Thymus (tissue), 11 donors: ENCODE measurements around the gene SYT17. TPM values are rescaled to one million over a fixed set of nuclear protein-coding genes. Genes with fewer than 3 reads are reported as not detected.

Experiments used
- DNase-seq, 9 donors: peaks; one replicate each; pipeline ENCODE4 v3.0.0-alpha.2; 2013; ENCODE audit warnings: low spot score in 9 of 9, low read depth in 6 of 9, missing footprints in 1 of 9
- H3K27ac ChIP-seq, 2 donors: one replicate each; pipeline ENCODE4 v1.5.1; 2013; ENCODE audit warnings: control low read depth in 1 of 2, low read depth in 1 of 2, low read length in 1 of 2, mild to moderate bottlenecking in 1 of 2, moderate library complexity in 1 of 2
- H3K27me3 ChIP-seq, 2 donors: one replicate each; pipeline ENCODE4 v1.5.1; 2013; ENCODE audit warnings: low read length in 1 of 2; ENCODE audit not compliant: control insufficient read depth in 2 of 2, insufficient read depth in 1 of 2
- H3K36me3 ChIP-seq, 2 donors: one replicate each; pipeline ENCODE4 v1.5.1; 2013; ENCODE audit warnings: low read length in 1 of 2, mild to moderate bottlenecking in 1 of 2, moderate library complexity in 1 of 2; ENCODE audit not compliant: control insufficient read depth in 2 of 2, insufficient read depth in 2 of 2
- H3K4me1 ChIP-seq, 2 donors: one replicate each; pipeline ENCODE4 v1.5.1; 2013; ENCODE audit warnings: low read length in 2 of 2; ENCODE audit not compliant: control insufficient read depth in 2 of 2, insufficient read depth in 2 of 2
- H3K4me3 ChIP-seq, 2 donors: one replicate each; pipeline ENCODE4 v1.5.1; 2013; ENCODE audit warnings: low read length in 2 of 2, control low read depth in 1 of 2, mild to moderate bottlenecking in 1 of 2
- H3K9me3 ChIP-seq, 2 donors: one replicate each; pipeline ENCODE4 v1.5.1; 2013; ENCODE audit warnings: low read length in 1 of 2, mild to moderate bottlenecking in 1 of 2; ENCODE audit not compliant: control insufficient read depth in 2 of 2, insufficient read depth in 1 of 2
- WGBS: extraction: QIAGEN DNeasy Blood & Tissue Kit; methylation state at CpG from one replicate; pipeline ENCODE4 v1.1.7; 2013; 5-methylcytosine and 5-hydroxymethylcytosine counted together
- polyA plus RNA-seq: library from polyadenylated mRNA; stranded (reverse); fragments of 200-250 nt; gene quantifications from one replicate; pipeline ENCODE4 v1.2.3, GENCODE V29; 2013
- total RNA-seq: library from RNA; stranded (reverse); fragments of 120-200 nt; gene quantifications from one replicate; pipeline ENCODE4 v1.2.4, GENCODE V29; 2013
- donor health status: healthy.

SYT17 gene
- total and polyA plus RNA-seq, 2 donors, result 0.38 to 0.52 TPM

DNA sequence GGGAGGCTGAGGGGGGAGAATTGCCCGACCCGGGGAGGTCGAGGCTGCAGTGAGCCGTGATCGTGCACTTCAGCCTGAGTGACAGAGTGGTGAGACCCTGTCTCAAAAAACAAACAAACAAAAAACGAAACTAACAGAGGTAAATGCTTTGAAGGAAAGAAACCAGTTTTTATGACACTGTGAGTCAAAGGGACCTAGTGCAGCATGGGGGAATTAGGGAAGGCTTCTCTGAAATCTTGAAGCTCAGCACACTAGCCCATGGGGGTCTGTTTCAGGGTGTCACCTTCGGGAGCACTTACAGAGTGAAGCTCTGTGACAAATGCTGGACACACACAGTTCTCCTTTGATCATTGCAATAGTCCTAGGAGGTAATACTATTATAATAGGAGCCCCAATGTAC is 37.7 kb upstream of the SYT17 start:
- Histone ChIP-seq H3K4me3 (no peak overlapping the region), H3K4me1 (peaks cover 0 to 3% of the 10 kb centered on the region in 2 donors), H3K9me3 (peaks cover 0 to 3% of the 10 kb centered on the region in 2 donors), H3K36me3 (no peaks in the 10 kb centered on the region), H3K27me3 (no peaks in the 10 kb centered on the region), H3K27ac (peak overlapping the region in 1 of 2 donors; percentile 60)
- no peak for DNase-seq
- WGBS, result 85% methylated on average over 7 of the region's 7 CpGs

DNA sequence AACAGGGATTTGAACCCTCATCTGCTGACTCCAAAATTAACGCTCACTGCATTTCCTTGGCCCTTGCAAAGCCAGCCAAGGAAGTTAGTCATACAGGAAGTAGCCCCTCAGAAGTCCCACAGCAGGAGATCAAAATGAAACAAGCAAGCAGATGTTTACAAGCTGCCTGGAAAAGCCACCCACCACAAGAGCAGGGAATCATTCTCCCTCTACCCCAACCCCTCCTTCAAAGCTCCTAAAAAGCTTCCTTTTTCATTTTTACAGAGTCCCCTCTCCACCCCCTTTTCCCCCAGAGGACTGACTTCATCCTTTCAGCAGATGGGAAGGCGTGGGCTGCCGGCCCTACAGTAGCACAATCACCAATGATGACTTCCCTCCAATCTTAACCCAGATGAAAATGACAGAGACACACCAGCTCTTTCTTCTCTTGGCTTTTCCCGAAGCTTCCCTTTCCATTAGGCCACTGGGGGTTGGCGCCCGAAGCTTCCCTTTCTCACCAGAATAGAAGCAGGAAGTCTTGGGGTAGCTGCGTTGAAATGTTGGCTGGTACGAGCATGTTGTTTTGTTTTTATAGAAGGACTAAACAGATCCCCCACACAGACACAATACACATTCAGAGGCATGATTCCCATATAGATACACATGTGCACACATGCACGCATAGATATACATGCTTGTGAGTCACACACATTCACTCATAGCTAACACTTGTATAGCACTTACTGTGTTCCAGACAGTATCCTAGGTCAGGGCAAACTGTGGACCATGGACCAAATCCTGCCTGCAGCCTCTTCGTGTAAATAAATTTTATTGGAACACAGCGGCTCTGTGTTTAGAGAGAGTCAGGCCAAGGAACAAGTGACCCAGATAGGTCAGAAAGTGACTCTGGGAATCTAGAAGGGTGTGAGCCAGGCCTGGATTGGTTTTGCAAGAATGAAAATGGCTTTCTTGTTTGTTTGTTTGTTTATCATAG is 36.9 kb upstream of the SYT17 start:
- Histone ChIP-seq H3K36me3 (no peaks in the 10 kb centered on the region), H3K4me3 (no peak overlapping the region), H3K27me3 (no peaks in the 10 kb centered on the region), H3K9me3 (no peaks in the 10 kb centered on the region), H3K4me1 (peaks cover 0 to 3% of the 10 kb centered on the region in 2 donors), H3K27ac (peak overlapping the region; percentile 53 to 60)
- DNase-seq, result peak in 1 of 9 donors; percentile 10
- 46% methylated on average over 11 of the region's 11 CpGs for WGBS

- H3K4me1 ChIP-seq, result peaks cover 0 to 3% of the 10 kb centered on the region in 2 donors
- H3K4me3 ChIP-seq, result no peak overlapping the region
- peak overlapping the region in 1 of 2 donors; percentile 2 for H3K27ac ChIP-seq
These were observed 36.2 kb upstream of the SYT17 start for GRCh38 chr16:19131825-19132218.

GRCh38 chr16:19132255-19132654 is 35.8 kb upstream of the SYT17 start:
- DNase-seq, result no peak
- no peaks in the 10 kb centered on the region for H3K9me3 ChIP-seq
- H3K27me3 ChIP-seq, result no peaks in the 10 kb centered on the region
- H3K27ac ChIP-seq, result no peak overlapping the region
- peaks cover 0 to 3% of the 10 kb centered on the region in 2 donors for H3K4me1 ChIP-seq
- no peak overlapping the region for H3K4me3 ChIP-seq
- 95% methylated on average over 1 of the region's 1 CpG for WGBS
- no peaks in the 10 kb centered on the region for H3K36me3 ChIP-seq

More at GRCh38 chr16:19131825-19132218, 36.2 kb upstream of the SYT17 start:
- Histone ChIP-seq H3K36me3 (no peaks in the 10 kb centered on the region), H3K9me3 (no peaks in the 10 kb centered on the region), H3K27me3 (no peaks in the 10 kb centered on the region)
- DNase-seq, result no peak

DNA sequence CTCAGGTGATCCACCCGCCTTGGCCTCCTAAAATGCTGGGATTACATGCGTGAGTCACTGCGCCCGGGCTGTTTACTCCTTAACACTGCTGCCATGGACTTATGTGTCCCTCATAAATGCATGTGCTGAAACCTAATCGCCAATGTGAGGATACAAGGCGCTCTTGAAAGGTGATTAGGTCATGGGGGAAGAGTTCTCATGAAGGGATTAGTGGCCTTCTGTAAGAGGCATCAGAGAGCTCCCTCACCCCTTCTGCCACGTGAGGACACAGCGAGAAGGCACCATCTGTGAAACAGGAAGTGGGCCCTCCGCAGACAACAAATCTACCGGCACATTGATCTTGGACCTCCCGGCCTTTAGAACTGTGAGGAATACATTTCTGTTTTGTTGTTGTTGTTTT is 35.1 kb upstream of the SYT17 start:
- Histone ChIP-seq H3K9me3 (no peaks in the 10 kb centered on the region), H3K27ac (no peak overlapping the region), H3K4me1 (peaks cover 0 to 3% of the 10 kb centered on the region in 2 donors), H3K36me3 (no peaks in the 10 kb centered on the region), H3K27me3 (no peaks in the 10 kb centered on the region), H3K4me3 (no peak overlapping the region)
- 77% methylated on average over 11 of the region's 11 CpGs for WGBS
- DNase-seq, result no peak

DNA sequence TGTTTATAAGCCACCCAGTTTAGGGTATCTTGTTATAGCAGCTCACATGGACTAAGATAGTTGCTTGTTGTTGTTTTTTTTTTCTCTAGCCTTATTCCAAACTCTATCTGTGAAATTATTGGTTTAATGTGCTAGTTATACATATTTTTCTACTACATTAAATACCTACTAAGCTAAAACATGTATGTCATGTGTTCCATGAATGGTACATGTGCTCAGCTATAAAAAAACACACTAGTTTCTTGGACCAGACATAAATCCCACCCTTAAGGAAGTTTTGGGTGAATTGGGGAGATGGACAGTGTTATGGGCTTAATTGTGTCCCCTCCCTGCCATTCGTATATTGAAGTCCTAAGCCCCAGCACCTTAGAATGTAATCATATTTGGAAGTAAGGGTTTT is 34.4 kb upstream of the SYT17 start:
- Histone ChIP-seq H3K4me3 (no peak overlapping the region), H3K9me3 (no peaks in the 10 kb centered on the region), H3K36me3 (no peaks in the 10 kb centered on the region), H3K27me3 (no peaks in the 10 kb centered on the region), H3K27ac (no peak overlapping the region), H3K4me1 (peaks cover 0 to 3% of the 10 kb centered on the region in 2 donors)
- DNase-seq, result no peak
- 100% methylated on average over 1 of the region's 1 CpG for WGBS

- no peak overlapping the region for H3K27ac ChIP-seq
- no peak overlapping the region for H3K4me3 ChIP-seq
- no peak for DNase-seq
- WGBS, result 90% methylated on average over 10 of the region's 10 CpGs
- no peaks in the 10 kb centered on the region for H3K36me3 ChIP-seq
- no peaks in the 10 kb centered on the region for H3K27me3 ChIP-seq
- H3K4me1 ChIP-seq, result peaks cover 0 to 3% of the 10 kb centered on the region in 2 donors
- H3K9me3 ChIP-seq, result no peaks in the 10 kb centered on the region
These were observed 32.7 kb upstream of the SYT17 start for GRCh38 chr16:19135201-19135842.

GRCh38 chr16:19135896-19136438 is 32.1 kb upstream of the SYT17 start:
- Histone ChIP-seq H3K9me3 (no peaks in the 10 kb centered on the region), H3K36me3 (no peaks in the 10 kb centered on the region), H3K4me3 (no peak overlapping the region), H3K27ac (no peak overlapping the region), H3K27me3 (no peaks in the 10 kb centered on the region), H3K4me1 (no peaks in the 10 kb centered on the region)
- 73% methylated on average over 7 of the region's 7 CpGs for WGBS
- no peak for DNase-seq
